ENCODE data around the gene PCBP3.
"Not testable (repeated sequence)": the region's sequence is repeated elsewhere in the genome, so short reads cannot be mapped to it uniquely, and the experiment has no call there.

The PCBP3 gene

DNA sequence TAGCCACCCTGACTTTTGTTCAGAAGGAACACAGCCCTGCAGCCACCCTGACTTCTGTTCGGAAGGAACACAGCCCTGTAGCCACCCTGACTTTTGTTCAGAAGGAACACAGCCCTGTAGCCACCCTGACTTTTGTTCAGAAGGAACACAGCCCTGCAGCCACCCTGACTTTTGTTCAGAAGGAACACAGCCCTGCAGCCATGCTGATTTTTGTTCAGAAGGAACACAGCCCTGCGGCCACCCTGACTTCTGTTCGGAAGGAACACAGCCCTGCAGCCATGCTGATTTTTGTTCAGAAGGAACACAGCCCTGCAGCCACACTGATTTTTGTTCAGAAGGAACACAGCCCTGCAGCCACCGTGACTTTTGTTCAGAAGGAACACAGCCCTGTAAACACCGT lies 208.9 kb downstream of the PCBP3 start:
- not testable (repeated sequence) for DNase-seq

DNA sequence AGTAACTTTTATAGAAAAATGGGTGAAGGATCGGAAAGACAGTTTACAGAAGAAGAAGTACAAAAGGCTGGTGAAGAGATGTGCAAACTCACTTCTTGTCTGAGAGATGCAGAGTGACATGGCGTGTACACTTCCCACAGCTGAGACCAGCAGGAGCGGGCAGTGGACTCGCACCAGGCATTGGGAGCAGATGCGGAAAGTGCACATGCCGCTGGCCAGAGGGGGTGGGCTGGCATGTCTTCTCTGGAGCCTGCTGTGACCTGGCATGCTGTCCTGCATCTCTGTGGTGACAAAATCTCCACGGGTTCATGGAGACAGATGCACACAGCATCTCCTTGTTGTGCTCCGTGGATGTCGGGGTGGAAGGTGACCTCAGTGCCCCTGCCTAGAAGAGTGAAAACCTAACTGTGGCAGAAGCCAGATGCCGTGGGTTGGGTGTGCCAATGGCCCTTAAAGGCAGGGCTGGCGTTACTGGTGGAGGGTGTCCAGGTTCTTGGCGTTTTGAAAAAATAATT lies 209.4 kb downstream of the PCBP3 start:
- DNase-seq = no peak

DNA sequence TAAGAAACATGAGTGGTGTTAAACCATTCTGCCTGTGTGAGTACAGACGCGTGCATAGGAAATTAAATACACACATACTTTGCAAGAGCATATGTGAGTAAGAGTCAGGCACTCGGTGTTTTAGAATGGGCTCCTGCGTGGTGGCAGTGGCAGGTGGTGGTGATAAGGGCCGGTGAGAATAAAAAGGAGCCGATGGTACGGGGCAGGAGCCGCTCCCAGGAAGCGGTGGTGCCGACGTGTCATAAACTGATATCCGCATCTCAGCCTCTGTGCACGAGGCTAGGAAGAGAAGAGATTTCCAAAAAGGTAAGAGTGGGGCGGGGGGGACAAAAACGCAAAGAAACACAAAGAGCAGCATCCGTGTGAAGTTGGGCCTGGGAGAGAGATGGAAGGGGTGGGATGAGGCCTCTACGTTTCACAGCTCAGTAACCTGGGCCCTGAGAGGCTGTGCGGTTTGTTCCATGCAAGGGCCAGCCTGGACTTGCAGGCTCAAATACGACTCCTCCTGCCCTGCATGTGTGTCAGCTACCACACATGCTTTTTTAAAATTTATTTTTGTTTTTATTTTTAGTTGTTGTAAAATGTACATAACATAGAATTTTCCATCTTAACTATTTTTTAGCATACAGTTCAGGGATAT lies 210.3 kb downstream of the PCBP3 start:
- DNase-seq = no peak

GRCh38 chr21:45854690-45855247 lies 211.2 kb downstream of the PCBP3 start:
- DNase-seq = no peak

DNA sequence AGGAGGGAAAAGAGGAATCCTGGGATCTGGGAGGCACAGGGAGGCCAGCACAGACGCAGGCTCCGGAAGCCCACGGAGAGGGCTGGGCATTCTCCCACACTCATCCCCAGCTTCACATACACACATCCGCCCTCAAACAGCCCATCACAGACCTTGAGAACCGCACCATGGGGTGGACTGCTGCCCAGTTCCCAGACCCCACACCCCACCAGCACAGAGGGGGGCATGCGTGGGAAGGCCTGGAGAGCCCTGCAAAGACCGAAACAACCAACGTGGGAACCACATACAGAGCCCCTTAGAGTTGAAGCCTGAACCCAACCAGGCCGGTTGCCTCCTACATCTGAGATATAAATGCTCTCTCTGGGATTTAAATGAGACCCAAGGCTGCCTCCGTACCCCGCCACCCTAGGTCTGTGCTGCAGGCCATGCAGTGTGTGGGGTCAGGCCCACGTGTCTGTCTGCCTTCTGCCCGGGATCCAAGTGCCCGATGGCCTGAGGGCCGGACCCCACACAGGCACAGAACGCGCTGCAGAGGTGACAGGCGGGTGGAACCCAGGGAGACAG lies 211.8 kb downstream of the PCBP3 start:
- no peak for DNase-seq

DNA sequence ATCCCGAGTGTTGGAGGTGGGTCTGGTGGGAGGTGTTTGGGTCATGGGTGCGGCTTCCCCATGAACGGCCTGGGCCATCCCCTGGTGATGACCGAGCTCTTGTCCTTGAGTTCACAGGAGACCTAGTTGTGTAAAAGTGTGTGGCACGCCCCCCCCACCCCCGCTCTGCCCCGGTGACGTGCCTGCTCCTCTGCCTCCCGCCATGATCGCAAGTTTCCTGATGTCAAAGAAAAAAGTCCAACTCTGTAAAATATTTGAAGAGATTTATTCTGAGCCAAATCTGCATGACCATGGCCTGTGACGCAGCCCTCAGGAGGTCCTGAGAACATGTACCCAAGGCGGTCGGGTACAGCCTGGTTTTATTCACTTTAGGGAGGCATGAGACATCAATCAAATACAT lies 212.9 kb downstream of the PCBP3 start:
- DNase-seq = no peak

DNA sequence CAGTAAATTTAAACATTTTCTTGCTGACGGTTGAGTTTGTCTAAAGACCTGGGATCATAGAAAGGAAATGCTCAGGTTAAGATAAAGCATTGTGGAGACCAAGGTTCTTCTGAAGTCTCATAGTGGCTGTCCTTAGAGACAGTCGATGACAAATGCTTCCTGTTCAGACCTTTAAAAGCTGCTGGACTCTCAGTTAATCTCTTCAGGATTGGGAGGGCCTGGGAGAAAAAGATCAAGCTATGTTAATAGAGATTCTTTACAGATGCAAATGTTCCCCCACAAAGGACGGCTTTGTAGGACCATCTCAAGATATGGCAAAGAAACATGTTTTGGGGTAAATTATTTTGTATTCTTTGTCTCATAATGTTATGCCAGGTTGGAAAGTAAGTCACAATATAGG lies 213.4 kb downstream of the PCBP3 start:
- DNase-seq = no peak

DNA sequence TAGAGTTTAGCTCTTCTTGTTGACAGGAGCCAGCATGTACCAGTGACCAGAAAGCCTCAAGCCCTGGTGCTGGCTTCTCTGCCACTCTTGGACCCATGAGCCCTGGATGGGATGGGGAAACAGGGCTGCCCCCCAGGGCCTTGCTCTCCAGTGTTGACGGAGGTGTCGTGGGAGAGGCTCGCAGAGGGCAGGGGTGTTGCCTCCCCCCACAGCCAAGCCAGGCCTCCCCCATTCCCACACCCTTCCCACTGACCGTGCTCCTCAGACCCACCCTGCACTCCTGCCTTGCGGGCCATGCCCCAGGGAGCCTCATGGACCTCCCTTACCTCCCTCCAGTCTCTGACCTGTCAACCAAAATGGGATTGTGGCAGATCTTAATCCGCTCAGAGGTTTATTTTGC lies 214.2 kb downstream of the PCBP3 start:
- no peak for DNase-seq

GRCh38 chr21:45858180-45858579 lies 214.7 kb downstream of the PCBP3 start:
- DNase-seq = no peak

GRCh38 chr21:45859041-45859761 lies 215.7 kb downstream of the PCBP3 start:
- no peak for DNase-seq

DNA sequence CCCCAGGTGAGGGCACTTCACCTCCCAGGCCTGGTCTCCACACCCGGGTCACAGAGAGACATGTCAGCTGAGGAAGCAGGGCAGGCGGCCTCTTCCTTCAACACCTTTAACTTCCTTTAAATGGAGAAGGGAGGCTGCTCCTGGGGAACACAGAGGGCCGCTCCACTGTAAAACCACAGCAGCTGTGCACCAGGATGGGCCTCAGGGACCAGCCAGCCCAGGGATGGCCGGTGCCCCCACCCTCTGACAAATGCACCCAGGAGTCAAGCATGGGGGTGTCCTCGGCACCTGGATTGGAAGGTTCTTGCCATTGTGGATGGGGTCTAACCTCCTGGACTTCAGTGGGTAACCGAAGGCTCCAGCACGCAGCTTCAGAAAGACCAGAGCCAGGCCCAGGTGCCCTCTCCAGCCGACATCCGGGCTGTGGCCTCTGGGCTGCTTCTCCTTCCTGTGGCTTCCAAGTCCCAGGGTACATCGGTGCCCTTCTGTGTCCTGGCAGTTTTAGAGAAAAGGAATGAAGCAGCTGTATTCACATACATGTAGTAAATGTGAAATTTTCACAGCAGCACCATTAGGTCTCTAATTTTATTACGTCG lies 216.3 kb downstream of the PCBP3 start:
- no peak for DNase-seq

DNA sequence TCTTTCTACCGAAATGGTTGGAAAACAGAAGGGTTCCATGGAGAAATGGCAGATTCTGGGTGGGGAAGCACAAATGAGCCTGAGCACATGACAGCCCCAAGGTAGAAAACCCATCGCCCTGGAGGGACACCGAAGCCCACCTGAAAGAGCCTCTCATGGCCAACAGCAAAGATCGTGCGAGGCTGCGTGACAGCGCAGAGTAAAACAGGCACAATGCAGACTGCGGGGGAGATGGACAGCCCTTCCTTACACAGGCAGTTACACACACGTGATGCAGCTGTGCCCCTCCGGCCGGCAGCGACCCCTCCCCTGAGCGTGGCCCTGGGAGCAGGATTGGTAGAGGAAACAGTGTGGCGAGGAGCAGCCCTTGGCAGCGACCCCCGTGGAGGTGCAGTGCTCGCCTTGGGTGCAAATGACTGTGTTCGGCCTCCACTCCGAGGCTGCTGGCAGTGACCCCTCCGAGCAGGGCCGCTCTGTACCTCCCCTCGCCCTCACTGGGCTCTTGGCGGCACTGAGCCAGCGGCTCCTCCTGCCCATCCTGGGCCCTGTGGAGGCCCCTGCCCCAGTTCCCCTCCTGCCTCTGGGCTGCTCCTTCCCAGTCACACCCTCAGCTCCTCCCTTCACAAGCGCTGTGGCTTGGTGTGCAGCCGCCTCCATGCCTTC lies 217.1 kb downstream of the PCBP3 start:
- no peak for DNase-seq

DNA sequence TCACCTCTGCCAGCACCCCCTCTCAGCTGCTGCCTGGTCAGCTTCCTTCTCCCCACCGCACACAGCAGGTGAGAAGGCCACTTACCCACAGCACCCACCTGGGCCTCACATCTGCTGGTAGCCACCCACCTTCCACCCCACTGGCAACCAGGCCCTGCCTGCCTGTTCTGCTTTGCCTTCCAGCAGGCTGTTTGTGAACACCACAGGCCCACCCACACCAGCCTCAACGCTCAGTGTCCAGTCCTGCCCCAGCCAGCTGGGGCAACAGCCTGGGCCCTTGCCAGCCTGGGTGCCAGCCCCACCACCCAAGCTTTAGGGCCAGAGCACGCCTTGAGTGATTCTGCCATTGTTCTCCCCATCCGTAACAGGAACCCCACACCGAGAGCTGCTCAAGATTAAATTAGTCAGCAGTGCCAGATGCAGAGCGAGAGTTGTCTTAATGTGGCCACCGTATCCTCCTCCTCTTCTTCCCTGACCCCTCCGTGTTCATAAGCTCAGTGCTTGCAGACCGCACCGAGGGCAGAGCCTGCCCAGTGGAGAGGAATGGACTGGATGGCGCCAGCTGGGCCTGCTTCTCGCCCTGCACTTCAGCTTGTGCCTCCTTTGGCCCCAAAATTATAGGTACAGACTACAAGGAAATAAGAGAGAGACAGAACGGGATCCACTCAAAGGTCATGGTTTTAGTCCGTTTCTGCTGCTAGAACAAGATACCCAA lies 217.8 kb downstream of the PCBP3 start:
- DNase-seq = no peak

DNA sequence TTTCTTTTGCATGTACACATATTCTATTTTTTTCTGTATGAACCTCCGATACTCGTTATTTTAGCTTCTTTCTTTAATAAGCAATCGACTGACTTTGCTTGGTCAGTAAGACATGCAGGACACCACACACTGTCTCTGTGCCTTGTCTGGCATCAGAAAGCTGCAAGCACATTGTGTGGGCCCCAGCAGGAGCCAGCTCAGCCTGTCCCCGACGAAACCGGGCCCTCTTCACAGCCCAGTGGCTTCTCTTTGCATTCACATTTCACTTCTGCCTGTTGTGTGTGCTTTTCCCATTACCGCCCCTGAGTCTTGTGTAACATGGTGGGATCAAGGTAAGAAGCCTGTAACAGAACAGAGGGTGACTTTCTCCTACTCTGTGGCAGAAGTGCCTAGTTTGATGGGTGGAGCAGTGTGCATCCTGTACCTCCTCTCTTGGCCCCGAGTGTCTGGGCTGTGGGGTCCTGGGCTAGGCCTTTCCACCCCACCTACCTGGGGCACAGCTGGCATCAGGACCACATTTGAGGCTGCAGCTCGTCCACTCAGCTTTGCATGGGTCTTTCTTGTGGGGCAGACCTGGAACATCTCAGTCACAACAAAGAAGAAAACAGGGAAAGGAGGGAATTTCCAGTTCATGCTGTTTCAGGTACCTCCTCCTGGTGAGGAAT lies 219.2 kb downstream of the PCBP3 start:
- no peak for DNase-seq

DNA sequence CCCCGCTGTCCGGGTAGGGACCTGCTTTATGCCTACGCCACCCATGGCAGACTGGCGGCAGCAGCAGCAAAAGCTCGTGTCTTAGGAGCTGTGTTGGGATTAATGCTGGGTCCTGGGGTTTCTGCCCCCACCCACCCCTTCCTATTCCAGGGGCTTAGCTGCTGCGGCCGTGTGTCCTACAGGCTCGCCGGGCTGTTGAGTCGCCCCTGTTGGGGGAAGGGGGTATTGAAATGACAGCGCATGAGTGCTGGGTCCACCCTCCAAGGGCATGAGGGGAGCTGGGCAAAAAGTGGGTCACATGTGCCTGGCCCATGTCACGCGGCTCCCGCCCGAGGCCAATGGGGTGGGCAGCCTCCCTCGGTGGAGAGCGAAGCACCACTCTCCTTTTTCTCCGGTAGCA lies 219.7 kb downstream of the PCBP3 start:
- DNase-seq = no peak

DNA sequence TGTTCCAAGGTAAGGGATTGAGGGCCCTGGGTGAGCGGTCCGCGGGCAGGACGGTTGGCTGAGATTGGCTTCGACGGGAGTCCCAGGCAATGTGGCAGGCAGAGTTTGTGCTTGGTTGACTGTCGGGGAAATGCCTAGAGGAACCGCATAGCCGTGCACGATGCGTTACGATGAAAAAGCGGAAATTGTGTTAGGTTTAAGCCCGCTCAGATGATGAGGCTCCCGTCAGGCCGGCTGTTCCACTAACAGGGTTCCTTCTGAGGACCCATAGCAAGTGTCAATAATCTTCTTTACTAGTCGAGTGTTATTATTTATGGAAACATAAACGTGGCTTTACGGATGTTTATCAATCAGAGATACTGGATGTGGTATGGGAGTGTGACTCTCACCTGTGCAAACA lies 220.2 kb downstream of the PCBP3 start:
- DNase-seq = no peak

- no peak for DNase-seq
These were observed 220.9 kb downstream of the PCBP3 start for GRCh38 chr21:45864436-45864835.

GRCh38 chr21:45865106-45865835 lies 221.7 kb downstream of the PCBP3 start:
- DNase-seq = no peak

- DNase-seq = no peak
These were observed 223.0 kb downstream of the PCBP3 start for GRCh38 chr21:45866551-45866950.

DNA sequence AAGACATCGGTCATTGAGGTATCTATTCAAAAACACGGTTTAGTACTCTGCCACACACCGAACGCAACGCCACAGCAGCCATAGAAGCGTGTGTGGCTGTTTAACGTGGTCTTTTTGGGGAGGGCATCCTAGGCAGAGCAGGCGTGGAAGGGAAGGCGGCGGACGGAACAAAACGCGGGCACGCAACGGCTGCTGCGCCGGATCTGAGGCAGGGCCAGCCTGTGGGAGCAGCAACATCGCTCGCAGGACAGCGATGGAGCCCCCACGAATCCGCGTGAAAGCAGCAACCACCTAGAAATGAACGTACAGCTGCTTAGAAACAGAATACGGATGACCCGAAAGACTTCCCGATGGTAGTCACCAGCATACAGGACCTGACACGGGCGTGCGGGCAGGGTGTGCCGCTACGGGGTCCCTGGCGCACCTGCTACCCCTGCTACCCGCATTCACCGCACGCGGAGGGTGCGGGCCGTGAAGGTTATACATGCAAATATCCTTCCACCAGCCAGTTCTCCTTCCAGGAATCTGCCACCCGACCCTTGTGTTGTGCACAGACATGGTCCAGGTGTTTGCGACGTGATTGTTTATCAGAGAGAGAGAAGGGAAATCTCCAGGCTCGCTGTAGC lies 223.6 kb downstream of the PCBP3 start:
- no peak for DNase-seq

DNA sequence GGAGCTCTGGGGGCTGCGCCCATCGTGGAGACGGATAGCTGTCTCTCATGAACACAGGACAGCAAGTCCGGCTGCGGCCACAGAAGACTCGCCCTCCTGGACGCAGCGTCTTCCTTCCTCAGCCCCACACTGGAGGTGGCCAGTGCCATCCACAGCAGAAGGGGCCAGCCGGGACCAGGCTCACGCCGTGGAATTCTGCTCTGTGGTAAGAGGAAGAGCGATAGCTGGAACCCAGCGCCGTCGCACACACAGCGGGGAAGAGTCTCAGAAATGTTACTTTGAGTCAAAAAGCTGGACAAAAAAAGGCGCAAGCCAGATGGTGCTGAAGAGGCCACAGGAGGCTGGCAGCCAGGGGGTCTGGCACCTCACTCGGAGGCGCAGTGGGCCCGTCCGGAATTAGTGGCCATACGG lies 224.2 kb downstream of the PCBP3 start:
- no peak for DNase-seq
